ENCODE data around the gene CRTC2. TPM values are rescaled to one million over a fixed set of nuclear protein-coding genes. Genes with fewer than 3 reads are reported as not detected.

The CRTC2 gene
- total and polyA plus RNA-seq, 9 of the 15 experiments (the other 6 are each of a cell fraction or from before 2014, with no cell fraction given) = 2.7 to 26.4 (median 10.2) TPM

DNA sequence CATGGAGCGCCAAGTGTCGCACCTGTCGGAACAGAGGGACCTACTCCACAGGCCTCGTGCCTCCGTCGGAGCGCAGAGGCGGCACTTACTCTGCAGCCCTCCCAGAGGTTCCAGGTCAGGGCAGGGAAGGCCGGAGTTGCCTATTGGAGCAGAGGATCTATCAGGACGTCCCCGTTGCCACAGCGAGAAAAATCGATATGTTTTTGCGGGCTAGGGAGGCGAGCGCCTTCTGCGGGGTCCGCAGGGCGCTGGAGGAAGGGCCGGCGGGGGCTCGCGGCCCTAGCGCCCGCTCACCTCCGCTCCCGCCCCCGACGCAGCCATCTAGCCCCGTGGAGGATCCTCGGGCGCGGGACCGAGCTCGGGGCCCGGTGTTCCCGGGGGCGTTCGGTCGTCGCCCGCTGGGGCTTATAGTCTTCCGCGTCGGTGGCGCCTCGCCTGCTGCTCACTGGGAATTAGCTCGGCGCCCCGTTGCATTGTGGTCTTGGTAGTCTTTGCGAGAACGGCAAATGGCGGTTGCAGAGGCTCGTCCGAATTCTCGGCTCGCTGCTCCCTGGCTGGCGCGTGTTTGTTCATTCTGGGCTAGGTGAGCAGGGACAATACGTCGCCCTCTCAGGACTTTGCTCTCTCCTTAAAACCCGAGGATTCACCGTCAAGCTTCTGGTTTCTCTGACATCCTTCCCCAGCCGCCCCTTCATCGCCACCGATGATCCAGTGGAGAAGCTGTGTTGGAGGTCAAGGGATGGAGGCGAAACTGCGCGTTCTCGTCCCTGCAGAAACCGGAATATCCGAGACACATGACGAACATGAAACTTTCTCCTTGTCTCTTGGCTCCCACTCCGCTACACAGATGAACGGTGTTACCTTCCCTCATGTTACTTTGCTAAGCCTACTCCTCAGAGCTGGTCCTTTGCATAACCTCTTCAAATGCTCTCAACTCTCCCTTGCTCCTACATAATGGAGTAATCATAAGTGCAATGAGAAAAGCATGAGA is 19.1 kb upstream of the CRTC2 start, which contains the start of gene JTB (continued):
- TF ChIP-seq ETV6 (IDR thresholded peaks at IDR 0.05; ENCODE audit: borderline replicate concordance in 1 of 2, low read depth in 2 of 2, low read length in 1 of 2) (no peak), ETV6 (CRISPR knock-in tag; IDR thresholded peaks at IDR 0.05; ENCODE audit: borderline replicate concordance) (no peak), NEUROD1 (IDR thresholded peaks at IDR 0.05; ENCODE audit: borderline replicate concordance, low read depth, low read length, partially characterized antibody) (no peak), KAT2B (IDR thresholded peaks at IDR 0.05; ENCODE audit: low read depth, low read length) (no peak), HNRNPLL (IDR thresholded peaks at IDR 0.05; ENCODE audit: low read depth, low read length, poor library complexity, severe bottlenecking) (peak; percentile 52), FUS (optimal IDR thresholded peaks at IDR 0.05; ENCODE audit: low read depth, low read length) (no peak), DMBX1 (CRISPR knock-in tag; IDR thresholded peaks at IDR 0.05; ENCODE audit: borderline replicate concordance) (peak; percentile 15; the same call in 1 of the 2 replicates), FOXA3 (CRISPR knock-in tag; conservative IDR thresholded peaks at IDR 0.05 in 1 of 2, IDR thresholded peaks at IDR 0.05 in 1 of 2) (peak in 1 of 2 experiments; percentile 75; a peak in 2 of 4 replicates), ZNF282 (CRISPR knock-in tag; IDR thresholded peaks at IDR 0.05) (no peak), SRF (CRISPR knock-in tag; IDR thresholded peaks at IDR 0.05) (no peak; a peak in 1 of 4 replicates)
- TF ChIP-seq, protein P1, sequence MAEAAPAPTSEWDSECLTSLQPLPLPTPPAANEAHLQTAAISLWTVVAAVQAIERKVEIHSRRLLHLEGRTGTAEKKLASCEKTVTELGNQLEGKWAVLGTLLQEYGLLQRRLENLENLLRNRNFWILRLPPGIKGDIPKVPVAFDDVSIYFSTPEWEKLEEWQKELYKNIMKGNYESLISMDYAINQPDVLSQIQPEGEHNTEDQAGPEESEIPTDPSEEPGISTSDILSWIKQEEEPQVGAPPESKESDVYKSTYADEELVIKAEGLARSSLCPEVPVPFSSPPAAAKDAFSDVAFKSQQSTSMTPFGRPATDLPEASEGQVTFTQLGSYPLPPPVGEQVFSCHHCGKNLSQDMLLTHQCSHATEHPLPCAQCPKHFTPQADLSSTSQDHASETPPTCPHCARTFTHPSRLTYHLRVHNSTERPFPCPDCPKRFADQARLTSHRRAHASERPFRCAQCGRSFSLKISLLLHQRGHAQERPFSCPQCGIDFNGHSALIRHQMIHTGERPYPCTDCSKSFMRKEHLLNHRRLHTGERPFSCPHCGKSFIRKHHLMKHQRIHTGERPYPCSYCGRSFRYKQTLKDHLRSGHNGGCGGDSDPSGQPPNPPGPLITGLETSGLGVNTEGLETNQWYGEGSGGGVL (CRISPR knock-in tag; IDR thresholded peaks at IDR 0.05) = no peak
- TF ChIP-seq, protein P2, sequence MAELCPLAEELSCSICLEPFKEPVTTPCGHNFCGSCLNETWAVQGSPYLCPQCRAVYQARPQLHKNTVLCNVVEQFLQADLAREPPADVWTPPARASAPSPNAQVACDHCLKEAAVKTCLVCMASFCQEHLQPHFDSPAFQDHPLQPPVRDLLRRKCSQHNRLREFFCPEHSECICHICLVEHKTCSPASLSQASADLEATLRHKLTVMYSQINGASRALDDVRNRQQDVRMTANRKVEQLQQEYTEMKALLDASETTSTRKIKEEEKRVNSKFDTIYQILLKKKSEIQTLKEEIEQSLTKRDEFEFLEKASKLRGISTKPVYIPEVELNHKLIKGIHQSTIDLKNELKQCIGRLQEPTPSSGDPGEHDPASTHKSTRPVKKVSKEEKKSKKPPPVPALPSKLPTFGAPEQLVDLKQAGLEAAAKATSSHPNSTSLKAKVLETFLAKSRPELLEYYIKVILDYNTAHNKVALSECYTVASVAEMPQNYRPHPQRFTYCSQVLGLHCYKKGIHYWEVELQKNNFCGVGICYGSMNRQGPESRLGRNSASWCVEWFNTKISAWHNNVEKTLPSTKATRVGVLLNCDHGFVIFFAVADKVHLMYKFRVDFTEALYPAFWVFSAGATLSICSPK (IDR thresholded peaks at IDR 0.05; ENCODE audit: borderline replicate concordance) = no peak
- TF ChIP-seq, protein P3, sequence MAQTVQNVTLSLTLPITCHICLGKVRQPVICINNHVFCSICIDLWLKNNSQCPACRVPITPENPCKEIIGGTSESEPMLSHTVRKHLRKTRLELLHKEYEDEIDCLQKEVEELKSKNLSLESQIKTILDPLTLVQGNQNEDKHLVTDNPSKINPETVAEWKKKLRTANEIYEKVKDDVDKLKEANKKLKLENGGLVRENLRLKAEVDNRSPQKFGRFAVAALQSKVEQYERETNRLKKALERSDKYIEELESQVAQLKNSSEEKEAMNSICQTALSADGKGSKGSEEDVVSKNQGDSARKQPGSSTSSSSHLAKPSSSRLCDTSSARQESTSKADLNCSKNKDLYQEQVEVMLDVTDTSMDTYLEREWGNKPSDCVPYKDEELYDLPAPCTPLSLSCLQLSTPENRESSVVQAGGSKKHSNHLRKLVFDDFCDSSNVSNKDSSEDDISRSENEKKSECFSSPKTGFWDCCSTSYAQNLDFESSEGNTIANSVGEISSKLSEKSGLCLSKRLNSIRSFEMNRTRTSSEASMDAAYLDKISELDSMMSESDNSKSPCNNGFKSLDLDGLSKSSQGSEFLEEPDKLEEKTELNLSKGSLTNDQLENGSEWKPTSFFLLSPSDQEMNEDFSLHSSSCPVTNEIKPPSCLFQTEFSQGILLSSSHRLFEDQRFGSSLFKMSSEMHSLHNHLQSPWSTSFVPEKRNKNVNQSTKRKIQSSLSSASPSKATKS (CRISPR knock-in tag; IDR thresholded peaks at IDR 0.05) = no peak
- TF ChIP-seq, protein P4, sequence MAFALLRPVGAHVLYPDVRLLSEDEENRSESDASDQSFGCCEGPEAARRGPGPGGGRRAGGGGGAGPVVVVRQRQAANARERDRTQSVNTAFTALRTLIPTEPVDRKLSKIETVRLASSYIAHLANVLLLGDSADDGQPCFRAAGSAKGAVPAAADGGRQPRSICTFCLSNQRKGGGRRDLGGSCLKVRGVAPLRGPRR (CRISPR knock-in tag; IDR thresholded peaks at IDR 0.05) = no peak
- TF ChIP-seq, protein P5, sequence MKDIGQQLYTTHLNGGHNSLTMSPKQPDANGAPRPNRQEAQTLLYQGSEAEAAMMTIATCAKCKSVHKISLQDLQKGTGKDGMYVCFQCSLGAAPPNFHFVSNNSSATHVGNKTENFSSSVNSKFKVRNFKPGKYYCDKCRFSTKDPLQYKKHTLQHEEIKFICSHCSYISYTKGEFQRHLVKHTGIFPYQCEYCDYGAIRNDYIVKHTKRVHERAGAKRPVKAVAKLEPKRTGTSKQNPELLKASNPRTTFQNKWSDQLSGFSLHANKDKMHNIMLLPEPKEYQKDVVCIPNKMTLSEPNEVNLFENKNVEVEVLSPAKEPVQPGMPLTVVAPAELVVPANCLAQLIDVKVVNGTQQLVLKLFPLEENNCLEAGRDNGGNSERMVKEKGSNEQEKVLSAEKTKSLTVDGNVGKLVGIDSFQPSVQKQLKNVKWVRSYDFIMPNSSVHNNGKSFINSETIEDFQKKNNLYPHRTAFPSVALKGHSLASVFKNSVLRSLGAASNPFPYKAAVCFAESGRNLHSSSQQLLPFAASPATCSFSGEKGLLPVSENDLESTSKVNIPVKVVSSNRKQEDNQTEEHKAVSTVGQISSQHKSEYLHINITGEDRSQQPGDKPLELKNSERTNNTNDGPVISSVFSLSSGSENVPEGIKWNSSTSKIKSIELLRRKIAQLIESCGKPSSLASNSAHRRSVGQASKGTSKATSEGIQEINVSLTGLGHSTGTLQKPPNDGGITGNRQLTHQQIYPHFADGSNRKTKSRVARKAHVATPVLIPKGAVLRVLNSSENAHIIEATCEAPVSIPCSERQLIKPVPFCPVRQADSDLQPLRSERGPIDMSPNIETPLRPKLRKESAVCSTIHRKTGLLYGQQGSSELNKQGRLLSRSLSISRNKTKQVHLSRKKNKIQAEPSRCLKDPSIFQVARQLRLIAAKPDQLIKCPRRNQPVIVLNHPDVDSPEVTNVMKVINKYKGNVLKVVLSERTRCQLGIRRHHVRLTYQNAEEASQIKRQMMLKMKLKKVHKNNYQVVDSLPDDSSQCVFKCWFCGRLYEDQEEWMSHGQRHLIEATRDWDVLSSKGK (CRISPR knock-in tag; IDR thresholded peaks at IDR 0.05) = no peak

Data from K562 (cell line).